Stimulated activated effector memory CD8-positive, alpha-beta T cell treated with anti-CD3 and anti-CD28 coated beads, Interleukin-12 subunit alpha, Interleukin-12 subunit beta, amount 100 ng/mL, for 72 hours (primary cell): ENCODE measurements around the gene GCC2.
"Not testable (repeated sequence)": the region's sequence is repeated elsewhere in the genome, so short reads cannot be mapped to it uniquely, and the experiment has no call there.

Experiments
- ATAC-seq: fragments of 150-1000 bp; cut with Tn5 transposase; 2 replicates; pipeline ENCODE4 v1.10.0; 2021
- DNase-seq, 2 donors: peaks; one replicate each; pipeline ENCODE4 v3.0.0; 2021 to 2022; ENCODE audit warnings: low spot score in 2 of 2
- H3K27ac Mint-ChIP-seq: one replicate; pipeline ENCODE4 v1.8.0; 2022; ENCODE audit warnings: mild to moderate bottlenecking, mixed read lengths
- H3K36me3 Mint-ChIP-seq: one replicate; pipeline ENCODE4 v1.8.0; 2022; ENCODE audit warnings: mild to moderate bottlenecking, mixed read lengths
- H3K4me1 Mint-ChIP-seq: one replicate; pipeline ENCODE4 v1.8.0; 2022; ENCODE audit warnings: mixed read lengths
- H3K4me3 Mint-ChIP-seq: one replicate; pipeline ENCODE4 v1.8.0; 2022; ENCODE audit warnings: mild to moderate bottlenecking, mixed read lengths
- H3K9me3 Mint-ChIP-seq: one replicate; pipeline ENCODE4 v1.8.0; 2022; ENCODE audit warnings: mixed read lengths

Gene GCC2

GRCh38 chr2:108556581-108556980, 107.6 kb downstream of the GCC2 start:
- not testable (repeated sequence) for DNase-seq, H3K9me3 Mint-ChIP-seq, H3K4me3 Mint-ChIP-seq, ATAC-seq, H3K36me3 Mint-ChIP-seq
- peak overlapping the region; percentile 68 for H3K27ac Mint-ChIP-seq
- H3K4me1 Mint-ChIP-seq, result peaks cover 13% of the 10 kb centered on the region
